ENCODE data around the gene OGFOD1.

Gene OGFOD1

DNA sequence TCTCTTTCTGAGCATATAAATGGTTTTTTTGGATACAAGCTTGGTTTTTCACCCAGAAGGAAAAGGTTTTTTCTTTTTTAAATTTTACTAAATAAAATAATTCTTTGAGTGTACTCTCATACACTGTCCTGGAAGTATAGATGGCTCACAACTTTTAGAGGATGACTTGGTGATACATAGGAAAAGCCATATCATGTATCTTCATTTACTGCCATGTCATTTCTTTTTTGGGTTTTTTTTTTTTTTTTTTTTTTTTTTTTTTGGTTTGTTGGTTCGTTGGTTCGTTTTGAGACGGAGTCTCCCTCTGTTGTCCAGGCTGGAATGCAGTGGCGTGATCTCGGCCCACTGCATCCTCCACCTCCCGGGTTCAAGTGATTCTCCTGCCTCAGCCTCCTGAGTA lies 11.8 kb downstream of the OGFOD1 start:
- H3K9me3 ChIP-seq (ENCODE audit: insufficient read depth, low read depth, low read length), result no peaks in the 10 kb centered on the region
- no peak overlapping the region for H3K9ac ChIP-seq (ENCODE audit: low read depth, low read length)
- H3K4me3 ChIP-seq (ENCODE audit: low read length), result no peak overlapping the region
- no peaks in the 10 kb centered on the region for H3K27me3 ChIP-seq (ENCODE audit: insufficient read depth, low read length)
- H3K36me3 ChIP-seq (ENCODE audit: insufficient read depth, low read length), result peaks cover 97% of the 10 kb centered on the region
- no peak overlapping the region for H3K27ac ChIP-seq (ENCODE audit: low read depth, low read length)
- no peaks in the 10 kb centered on the region for H3K4me1 ChIP-seq (ENCODE audit: insufficient read depth, low read length)
- 93% methylated on average over 6 of the region's 6 CpGs for WGBS

DNA sequence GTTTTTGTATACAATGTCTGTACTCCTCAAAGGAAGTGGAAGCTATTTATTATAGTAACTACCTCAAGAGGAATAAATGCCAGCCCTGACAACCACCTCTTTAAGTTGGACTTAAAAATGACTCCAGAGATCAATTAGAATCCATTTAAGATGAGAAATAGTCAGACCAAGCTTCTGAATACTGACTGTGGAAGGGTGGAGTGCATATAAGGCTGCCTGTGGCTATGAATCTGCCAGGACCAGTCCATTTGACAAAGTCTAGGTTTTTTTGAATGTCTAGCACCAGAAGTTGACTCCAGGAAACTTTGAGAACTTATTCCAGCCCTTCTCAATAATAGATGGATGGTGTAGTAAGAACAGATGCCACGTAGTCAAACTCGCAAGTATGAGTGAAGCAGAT lies 15.0 kb downstream of the OGFOD1 start:
- Histone ChIP-seq H3K4me3 (ENCODE audit: low read length) (no peak overlapping the region), H3K27ac (ENCODE audit: low read depth, low read length) (no peak overlapping the region), H3K27me3 (ENCODE audit: insufficient read depth, low read length) (no peaks in the 10 kb centered on the region), H3K9me3 (ENCODE audit: insufficient read depth, low read depth, low read length) (no peaks in the 10 kb centered on the region), H3K4me1 (ENCODE audit: insufficient read depth, low read length) (no peaks in the 10 kb centered on the region), H3K9ac (ENCODE audit: low read depth, low read length) (no peak overlapping the region), H3K36me3 (ENCODE audit: insufficient read depth, low read length) (peaks cover 97% of the 10 kb centered on the region)
- WGBS, result 98% methylated on average over 2 of the region's 2 CpGs

DNA sequence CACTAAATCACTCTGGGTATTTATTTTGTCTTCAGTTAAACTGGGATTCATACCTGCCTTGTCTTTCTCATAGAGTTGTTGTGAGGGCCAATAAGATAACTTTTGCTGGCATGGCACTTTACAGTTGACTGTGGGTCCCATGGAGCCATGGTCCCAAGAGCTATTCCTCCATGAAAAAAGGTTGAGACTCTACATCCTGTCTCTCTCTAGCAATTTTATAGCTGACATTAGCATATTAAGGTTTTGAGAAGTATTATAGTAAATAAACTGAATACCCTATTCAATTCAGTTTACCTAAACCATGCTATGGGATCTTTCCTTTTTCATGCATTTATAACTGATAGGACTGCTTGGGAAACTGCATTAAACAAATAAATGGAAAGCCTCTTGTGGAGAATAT lies 17.4 kb downstream of the OGFOD1 start:
- no peak overlapping the region for H3K4me3 ChIP-seq (ENCODE audit: low read length)
- no peaks in the 10 kb centered on the region for H3K9me3 ChIP-seq (ENCODE audit: insufficient read depth, low read depth, low read length)
- H3K36me3 ChIP-seq (ENCODE audit: insufficient read depth, low read length), result peaks cover 97% of the 10 kb centered on the region
- no peaks in the 10 kb centered on the region for H3K27me3 ChIP-seq (ENCODE audit: insufficient read depth, low read length)
- H3K9ac ChIP-seq (ENCODE audit: low read depth, low read length), result no peak overlapping the region
- no peak overlapping the region for H3K27ac ChIP-seq (ENCODE audit: low read depth, low read length)
- no peaks in the 10 kb centered on the region for H3K4me1 ChIP-seq (ENCODE audit: insufficient read depth, low read length)

DNA sequence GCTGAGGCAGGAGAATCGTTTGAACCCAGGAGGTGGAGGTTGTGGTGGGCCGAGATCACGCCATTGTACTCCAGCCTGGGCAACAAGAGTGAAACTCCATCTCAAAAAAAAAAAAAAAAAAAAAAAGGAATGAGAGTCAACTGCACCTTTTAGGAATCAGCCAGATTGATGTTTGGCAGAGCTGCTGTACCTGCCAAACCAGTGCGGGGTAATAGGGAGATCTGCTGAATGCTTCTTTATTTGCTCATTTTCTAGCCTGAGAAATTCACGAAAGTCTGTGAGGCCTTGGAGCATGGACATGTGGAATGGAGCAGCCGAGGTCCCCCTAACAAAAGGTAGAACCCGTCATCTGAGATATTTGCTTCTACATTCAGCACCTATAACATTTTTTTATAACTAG lies 18.4 kb downstream of the OGFOD1 start:
- Histone ChIP-seq H3K27ac (ENCODE audit: low read depth, low read length) (no peak overlapping the region), H3K36me3 (ENCODE audit: insufficient read depth, low read length) (peaks cover 97% of the 10 kb centered on the region), H3K4me3 (ENCODE audit: low read length) (no peak overlapping the region), H3K9me3 (ENCODE audit: insufficient read depth, low read depth, low read length) (no peaks in the 10 kb centered on the region), H3K9ac (ENCODE audit: low read depth, low read length) (no peak overlapping the region), H3K27me3 (ENCODE audit: insufficient read depth, low read length) (no peaks in the 10 kb centered on the region), H3K4me1 (ENCODE audit: insufficient read depth, low read length) (no peaks in the 10 kb centered on the region)
- WGBS, result 92% methylated on average over 6 of the region's 7 CpGs

DNA sequence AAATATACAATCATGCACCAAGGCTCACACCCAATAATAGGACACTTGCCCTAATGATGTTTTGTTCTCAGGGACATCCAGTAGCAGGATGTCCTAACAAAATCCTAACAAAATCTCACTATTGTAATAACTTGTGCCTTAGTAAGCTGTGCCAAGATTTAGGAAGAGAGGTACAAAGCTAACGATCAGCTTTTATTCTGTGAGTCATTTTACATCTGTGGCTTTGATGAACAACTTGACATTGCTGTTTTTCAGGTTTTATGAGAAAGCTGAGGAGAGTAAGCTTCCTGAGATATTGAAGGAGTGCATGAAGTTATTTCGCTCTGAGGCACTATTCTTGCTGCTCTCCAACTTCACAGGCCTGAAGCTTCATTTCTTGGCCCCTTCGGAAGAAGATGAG lies 18.9 kb downstream of the OGFOD1 start:
- H3K27me3 ChIP-seq (ENCODE audit: insufficient read depth, low read length), result no peaks in the 10 kb centered on the region
- H3K36me3 ChIP-seq (ENCODE audit: insufficient read depth, low read length), result peaks cover 98% of the 10 kb centered on the region
- over 99% methylated on average over 3 of the region's 3 CpGs for WGBS
- H3K27ac ChIP-seq (ENCODE audit: low read depth, low read length), result no peak overlapping the region
- no peak overlapping the region for H3K4me3 ChIP-seq (ENCODE audit: low read length)
- H3K9me3 ChIP-seq (ENCODE audit: insufficient read depth, low read depth, low read length), result no peaks in the 10 kb centered on the region
- no peak overlapping the region for H3K9ac ChIP-seq (ENCODE audit: low read depth, low read length)
- H3K4me1 ChIP-seq (ENCODE audit: insufficient read depth, low read length), result no peaks in the 10 kb centered on the region; the same call in 1 of the 2 replicates

DNA sequence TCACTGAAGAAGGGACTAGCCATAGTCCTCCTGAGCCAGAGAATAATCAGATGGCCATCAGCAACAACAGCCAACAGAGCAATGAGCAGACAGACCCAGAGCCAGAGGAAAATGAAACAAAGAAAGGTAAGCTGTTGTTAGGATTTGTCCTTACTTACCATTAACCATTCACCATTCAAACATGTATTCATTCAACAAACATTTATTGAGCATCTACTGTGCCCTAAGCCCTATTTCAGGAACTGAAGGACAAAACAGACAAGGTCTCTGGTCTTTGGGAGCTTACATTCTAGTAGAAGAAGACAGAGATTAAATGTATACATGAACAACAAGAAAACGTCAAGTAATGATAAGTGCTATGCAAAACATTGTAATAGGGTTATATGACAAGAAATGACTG lies 19.3 kb downstream of the OGFOD1 start:
- Histone ChIP-seq H3K9me3 (ENCODE audit: insufficient read depth, low read depth, low read length) (no peaks in the 10 kb centered on the region), H3K9ac (ENCODE audit: low read depth, low read length) (no peak overlapping the region), H3K4me1 (ENCODE audit: insufficient read depth, low read length) (no peaks in the 10 kb centered on the region; the same call in 1 of the 2 replicates), H3K4me3 (ENCODE audit: low read length) (no peak overlapping the region), H3K27ac (ENCODE audit: low read depth, low read length) (no peak overlapping the region), H3K36me3 (ENCODE audit: insufficient read depth, low read length) (peaks cover 98% of the 10 kb centered on the region), H3K27me3 (ENCODE audit: insufficient read depth, low read length) (no peaks in the 10 kb centered on the region)
- WGBS, result 92% methylated on average over 1 of the region's 1 CpG

DNA sequence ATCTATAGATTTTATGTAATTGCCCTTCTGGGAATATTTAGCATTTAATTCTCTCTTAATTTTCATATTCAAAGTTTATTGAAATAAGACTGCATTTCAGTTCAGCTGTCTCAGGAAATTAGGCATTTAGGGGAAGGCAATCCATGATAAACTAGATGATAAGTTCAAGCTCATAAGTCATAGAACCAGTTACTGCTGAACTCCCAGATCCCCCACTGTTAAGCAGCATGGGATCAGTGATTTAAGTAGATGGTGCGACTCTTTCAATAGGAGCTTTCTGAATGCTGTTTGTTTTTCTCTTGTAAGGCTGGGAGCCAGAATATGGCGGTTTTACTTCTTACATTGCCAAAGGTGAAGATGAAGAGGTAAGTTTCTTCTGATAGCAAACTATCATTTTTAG lies 23.8 kb downstream of the OGFOD1 start:
- Histone ChIP-seq H3K4me3 (ENCODE audit: low read length) (no peak overlapping the region), H3K9me3 (ENCODE audit: insufficient read depth, low read depth, low read length) (no peaks in the 10 kb centered on the region), H3K27ac (ENCODE audit: low read depth, low read length) (no peak overlapping the region), H3K27me3 (ENCODE audit: insufficient read depth, low read length) (no peaks in the 10 kb centered on the region), H3K36me3 (ENCODE audit: insufficient read depth, low read length) (peaks cover 90% of the 10 kb centered on the region), H3K9ac (ENCODE audit: low read depth, low read length) (no peak overlapping the region), H3K4me1 (ENCODE audit: insufficient read depth, low read length) (no peaks in the 10 kb centered on the region; the same call in 1 of the 2 replicates)
- 47% methylated on average over 2 of the region's 2 CpGs for WGBS

DNA sequence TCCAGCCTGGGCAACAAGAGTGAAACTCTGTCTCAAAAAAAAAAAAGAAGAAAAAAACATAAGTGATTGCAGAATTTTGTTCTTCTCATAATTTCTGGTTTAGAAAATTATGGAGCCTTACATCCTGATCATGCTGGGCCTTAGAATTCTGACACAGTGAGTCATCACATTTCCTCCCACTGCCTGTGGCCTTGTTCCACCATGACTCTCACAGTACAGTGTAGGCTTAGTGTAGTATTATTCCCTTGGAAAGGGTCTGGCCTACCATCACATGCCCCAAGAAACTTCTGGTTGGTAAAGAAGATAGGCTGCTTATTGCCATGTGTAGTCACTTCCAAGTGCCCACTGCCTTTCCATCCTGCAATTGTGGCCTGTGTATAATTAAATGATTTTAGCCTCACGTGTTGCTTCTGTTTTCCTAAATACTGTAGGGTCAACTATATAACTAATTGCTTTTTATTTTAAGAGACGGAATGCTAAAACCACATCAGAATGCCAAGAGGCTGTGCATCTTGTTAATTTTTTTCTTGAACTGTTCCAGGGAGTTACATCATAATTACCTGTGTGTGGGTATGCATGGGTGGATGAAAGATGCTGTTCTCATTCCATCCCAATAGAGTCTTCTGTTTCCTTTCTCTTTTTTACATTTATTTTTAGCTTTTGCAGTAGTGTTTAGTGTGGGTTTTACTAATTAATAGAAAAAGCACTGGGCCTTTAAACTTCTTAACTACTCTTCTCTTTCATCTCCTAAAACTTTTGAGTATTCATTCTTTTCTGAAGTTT lies 25.9 kb downstream of the OGFOD1 start:
- H3K4me1 ChIP-seq (ENCODE audit: insufficient read depth, low read length), result no peaks in the 10 kb centered on the region; the same call in 1 of the 2 replicates
- H3K9me3 ChIP-seq (ENCODE audit: insufficient read depth, low read depth, low read length), result no peaks in the 10 kb centered on the region
- WGBS, result 100% methylated on average over 2 of the region's 2 CpGs
- no peak overlapping the region for H3K9ac ChIP-seq (ENCODE audit: low read depth, low read length)
- H3K4me3 ChIP-seq (ENCODE audit: low read length), result no peak overlapping the region
- no peaks in the 10 kb centered on the region for H3K27me3 ChIP-seq (ENCODE audit: insufficient read depth, low read length)
- H3K27ac ChIP-seq (ENCODE audit: low read depth, low read length), result no peak overlapping the region
- peaks cover 70% of the 10 kb centered on the region for H3K36me3 ChIP-seq (ENCODE audit: insufficient read depth, low read length)

DNA sequence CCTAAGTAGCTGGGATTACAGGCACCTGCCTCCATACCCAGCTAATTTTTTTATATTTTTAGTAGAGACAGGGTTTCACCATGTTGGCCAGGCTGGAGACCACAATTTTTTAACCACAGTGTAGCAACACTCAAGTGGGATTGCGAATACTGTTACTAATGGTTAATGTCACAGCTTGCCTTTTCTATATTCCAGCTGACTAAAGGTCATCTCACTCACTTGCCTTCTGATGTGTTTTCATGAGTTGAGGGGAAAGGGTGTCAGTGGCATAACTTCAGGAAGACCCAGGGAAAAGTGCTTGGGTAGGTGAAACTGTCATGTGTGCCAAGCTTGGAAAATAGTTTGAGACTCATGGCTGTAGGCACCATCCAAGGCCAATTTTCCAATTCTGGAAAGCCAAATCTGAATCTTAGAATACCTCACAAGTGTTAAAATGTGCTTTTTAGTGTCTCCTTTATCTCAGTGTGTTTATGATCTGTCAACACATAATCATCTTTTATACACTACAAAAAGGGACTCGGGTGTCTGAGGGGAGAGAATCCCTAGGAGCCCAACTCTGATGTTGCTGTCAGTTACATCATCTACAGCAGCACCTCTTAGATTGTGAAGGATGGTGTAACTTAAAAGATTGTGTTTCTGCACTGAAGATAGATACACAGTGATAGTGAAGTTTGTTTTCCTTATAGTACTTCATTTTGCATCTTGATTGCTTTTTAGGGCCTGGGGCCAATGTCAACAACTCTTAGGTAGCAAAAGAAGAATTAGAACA lies 27.1 kb downstream of the OGFOD1 start:
- H3K9me3 ChIP-seq (ENCODE audit: insufficient read depth, low read depth, low read length), result no peaks in the 10 kb centered on the region

DNA sequence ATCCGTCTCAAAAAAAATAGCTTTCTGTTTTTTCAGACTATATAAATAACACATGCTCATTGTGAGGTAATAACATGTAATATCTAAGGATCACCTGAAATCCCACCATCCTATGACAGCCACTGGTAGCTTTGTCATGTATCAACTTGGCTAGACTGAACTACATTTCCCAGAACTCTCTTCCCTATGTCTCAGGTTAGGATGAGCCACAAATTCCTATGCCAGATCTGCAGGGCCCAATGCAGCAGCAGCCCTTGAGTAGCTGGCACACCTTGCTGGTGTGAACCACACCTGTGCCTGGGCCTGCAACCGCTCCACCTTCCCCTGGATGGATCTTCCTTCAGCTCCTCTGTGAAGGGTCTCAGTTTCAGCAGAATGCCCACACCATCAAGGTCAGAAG lies 28.1 kb downstream of the OGFOD1 start:
- Histone ChIP-seq H3K27ac (ENCODE audit: low read depth, low read length) (no peak overlapping the region), H3K27me3 (ENCODE audit: insufficient read depth, low read length) (no peaks in the 10 kb centered on the region), H3K9me3 (ENCODE audit: insufficient read depth, low read depth, low read length) (no peaks in the 10 kb centered on the region), H3K36me3 (ENCODE audit: insufficient read depth, low read length) (peaks cover 59% of the 10 kb centered on the region), H3K4me3 (ENCODE audit: low read length) (no peak overlapping the region), H3K4me1 (ENCODE audit: insufficient read depth, low read length) (no peaks in the 10 kb centered on the region; the same call in 1 of the 2 replicates), H3K9ac (ENCODE audit: low read depth, low read length) (no peak overlapping the region)
- 89% methylated on average over 1 of the region's 2 CpGs for WGBS

More for the DNA sequence above, 27.1 kb downstream of the OGFOD1 start:
- Histone ChIP-seq H3K4me1 (ENCODE audit: insufficient read depth, low read length) (no peaks in the 10 kb centered on the region; the same call in 1 of the 2 replicates), H3K27ac (ENCODE audit: low read depth, low read length) (no peak overlapping the region), H3K27me3 (ENCODE audit: insufficient read depth, low read length) (no peaks in the 10 kb centered on the region), H3K9ac (ENCODE audit: low read depth, low read length) (no peak overlapping the region), H3K36me3 (ENCODE audit: insufficient read depth, low read length) (peaks cover 64% of the 10 kb centered on the region), H3K4me3 (ENCODE audit: low read length) (no peak overlapping the region)
- WGBS, result 93% methylated on average over 2 of the region's 2 CpGs

DNA sequence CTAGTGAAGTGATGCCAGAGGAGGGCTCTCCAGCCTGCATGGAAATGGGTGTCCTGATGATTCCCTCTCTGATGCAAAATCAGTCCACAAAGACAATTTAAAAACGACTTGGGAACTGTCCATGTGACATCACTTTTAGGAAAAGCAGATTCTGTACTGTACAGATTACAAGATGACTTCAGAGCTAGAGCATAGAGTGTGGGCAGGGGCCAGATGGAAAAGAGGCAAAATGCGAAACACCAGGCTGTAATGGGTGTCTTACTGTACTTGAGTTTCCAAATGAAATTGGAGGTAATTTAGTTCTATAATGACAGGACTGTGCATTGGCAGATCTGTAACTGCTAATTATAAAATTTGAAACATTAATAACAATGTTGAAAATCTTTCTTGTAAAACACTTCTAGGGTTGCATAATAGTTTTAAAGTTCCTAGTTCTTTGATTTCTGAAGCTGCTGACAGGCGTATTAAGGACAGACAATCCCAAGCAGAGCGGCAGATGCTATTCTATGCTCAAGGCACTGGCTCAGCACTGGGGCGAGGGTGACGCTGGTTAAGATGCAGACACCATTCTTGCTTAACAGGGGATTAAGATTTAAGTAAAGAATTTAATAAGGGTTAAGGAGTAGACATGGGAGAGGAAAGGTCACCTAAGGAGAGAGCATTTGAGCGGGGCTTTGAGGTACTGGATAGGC lies 29.6 kb downstream of the OGFOD1 start:
- H3K9me3 ChIP-seq (ENCODE audit: insufficient read depth, low read depth, low read length), result no peaks in the 10 kb centered on the region
- WGBS, result 90% methylated on average over 7 of the region's 7 CpGs
- H3K27me3 ChIP-seq (ENCODE audit: insufficient read depth, low read length), result no peaks in the 10 kb centered on the region
- H3K27ac ChIP-seq (ENCODE audit: low read depth, low read length), result no peak overlapping the region
- H3K4me3 ChIP-seq (ENCODE audit: low read length), result no peak overlapping the region
- no peak overlapping the region for H3K9ac ChIP-seq (ENCODE audit: low read depth, low read length)
- peaks cover 52% of the 10 kb centered on the region for H3K36me3 ChIP-seq (ENCODE audit: insufficient read depth, low read length)
- no peaks in the 10 kb centered on the region for H3K4me1 ChIP-seq (ENCODE audit: insufficient read depth, low read length)
